HTERT RPE-1 (cell line): ENCODE measurements around the gene FGFR2.

Experiments used
- in situ Hi-C: fragments of 300-500 bp; cut with MboI; formaldehyde crosslinking; loops from 4 replicates; pipeline ENCODE4 v1.14.3; 2020; ENCODE audit warnings: low sequenced_read_pairs

FGFR2 gene

DNA sequence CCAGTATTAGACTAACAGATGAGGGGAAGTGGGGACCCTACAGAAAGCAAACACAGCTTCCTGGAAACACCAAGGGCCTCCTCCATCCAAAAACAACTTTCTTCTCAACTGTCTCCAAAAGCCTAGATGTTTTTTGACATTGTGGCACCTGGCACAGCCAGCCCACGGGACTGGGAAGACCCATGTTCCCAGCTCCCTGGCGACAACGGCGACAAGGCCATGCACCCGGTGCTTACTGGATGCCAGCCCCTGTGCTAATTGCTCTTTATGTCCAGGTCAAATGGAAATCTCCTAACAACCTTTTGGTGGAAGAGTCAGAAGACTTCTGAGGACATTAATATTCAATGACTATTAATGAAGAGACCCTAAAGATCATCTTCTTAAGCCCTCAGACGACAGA lies 7.1 kb downstream of the FGFR2 start:
- in situ Hi-C loops: no loop called here

DNA sequence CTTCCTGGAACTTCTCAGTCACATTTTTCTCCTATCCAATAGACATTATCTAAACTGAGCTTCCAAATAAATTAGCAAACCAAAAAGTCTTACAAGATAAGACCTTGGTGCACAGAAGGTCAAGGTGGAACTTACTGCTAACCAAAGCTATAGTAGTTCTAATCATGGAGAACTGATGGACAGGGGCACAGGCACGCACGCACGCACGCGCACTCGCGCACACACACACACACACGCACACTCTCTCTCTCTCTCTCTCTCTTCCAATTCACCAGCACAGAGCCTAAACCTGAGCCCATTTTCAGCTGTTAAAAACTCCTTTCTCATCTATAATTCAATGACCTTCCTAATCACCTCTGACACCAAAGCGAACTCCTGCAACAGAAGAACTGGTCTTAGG lies 7.5 kb downstream of the FGFR2 start:
- in situ Hi-C loops: no loop called here

DNA sequence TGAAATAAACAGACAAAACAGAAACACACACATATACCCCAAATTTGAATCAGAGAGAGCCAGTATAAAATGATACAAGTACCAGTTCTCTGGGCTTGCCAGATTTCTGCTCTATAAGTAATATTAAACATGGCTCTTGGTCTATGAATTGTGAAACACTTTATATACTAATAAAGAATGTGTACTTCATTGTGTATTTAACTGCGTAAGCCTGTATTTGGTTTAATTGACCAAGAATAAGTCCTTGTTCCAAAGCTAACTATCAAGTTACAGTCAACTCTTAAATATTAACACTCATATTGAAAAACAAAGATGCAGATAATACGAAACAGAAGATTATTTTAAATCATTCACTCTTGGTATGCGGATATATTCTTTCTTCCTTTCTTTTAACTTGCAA lies 8.7 kb downstream of the FGFR2 start:
- in situ Hi-C loops: no loop called here

DNA sequence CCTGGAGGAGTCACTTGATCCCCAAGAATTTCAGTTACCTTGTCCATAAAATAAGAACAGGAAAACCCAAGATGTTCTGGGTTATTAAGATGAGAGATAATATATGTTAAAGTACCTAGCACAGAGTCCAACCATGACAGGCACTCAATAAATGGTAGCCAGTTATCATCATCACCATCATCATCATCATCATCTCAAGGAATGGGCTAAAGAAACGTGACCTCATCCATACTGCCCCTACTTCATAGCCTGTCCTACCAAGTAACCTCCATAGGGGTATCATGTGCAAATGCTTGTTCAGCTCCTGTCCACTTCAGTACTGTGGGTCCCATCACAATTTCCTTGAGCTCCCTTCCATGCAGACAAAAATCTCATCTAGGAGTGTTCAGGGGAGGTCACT lies 14.4 kb downstream of the FGFR2 start:
- in situ Hi-C loops: no loop called here

DNA sequence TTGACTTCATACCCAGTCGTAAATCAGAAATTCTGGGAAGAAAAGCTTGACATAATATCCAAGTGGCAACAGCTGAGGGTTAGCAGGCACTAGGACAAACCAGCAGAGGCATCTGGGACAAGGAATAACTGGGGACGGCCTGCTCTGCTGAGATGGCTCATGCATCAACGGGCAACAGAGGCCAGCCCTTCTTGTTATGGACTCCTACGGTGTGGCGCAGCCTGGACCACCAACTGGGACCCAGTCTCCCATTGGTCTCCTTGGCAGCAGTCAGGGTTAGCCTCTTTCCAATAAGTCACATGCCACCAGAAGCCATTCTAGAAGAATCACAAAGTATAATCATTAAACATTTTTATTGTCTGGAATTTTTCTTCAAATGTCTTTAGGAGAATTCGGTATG lies 15.0 kb downstream of the FGFR2 start:
- in situ Hi-C loops: no loop called here

DNA sequence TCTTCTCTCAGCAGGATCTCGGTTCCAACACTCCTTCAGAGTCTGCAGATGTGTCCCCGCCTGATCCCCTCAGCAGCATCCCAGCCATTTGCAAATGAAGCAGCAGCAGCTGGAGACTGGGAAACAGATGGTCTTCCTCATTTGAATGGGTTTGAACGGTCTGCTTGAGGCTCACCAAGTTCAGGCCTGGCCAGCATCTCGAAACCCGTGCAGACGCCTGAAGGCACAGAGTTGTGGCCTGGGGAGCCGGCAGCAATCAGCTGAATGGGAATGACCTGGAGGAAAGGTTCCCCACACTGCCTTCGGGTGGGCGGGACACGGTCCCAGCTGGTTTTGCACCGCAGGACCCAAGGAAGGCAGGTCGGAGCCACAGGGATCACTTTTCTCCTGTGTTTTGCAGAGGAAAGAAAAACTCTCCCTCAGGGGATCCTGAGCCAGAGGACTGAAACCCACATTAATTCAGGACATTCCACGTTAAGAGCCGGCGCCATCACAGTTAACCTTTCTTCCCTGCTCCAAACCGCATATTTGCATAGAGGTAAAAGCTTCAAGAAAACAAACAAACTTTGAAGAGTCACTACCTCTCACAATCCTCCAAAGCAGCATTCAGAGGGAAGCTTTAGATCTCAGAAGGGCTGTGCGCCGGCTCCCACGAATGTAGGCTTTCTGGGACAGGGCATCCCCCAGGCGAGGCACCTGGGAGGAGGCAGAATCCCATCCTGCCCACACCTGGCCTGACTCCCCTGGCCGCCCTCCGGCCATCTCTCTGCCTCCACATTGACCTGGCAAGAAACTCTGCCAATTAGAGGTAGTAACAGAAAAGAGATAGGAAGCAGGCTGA lies 17.7 kb downstream of the FGFR2 start:
- in situ Hi-C loops: no loop called here

DNA sequence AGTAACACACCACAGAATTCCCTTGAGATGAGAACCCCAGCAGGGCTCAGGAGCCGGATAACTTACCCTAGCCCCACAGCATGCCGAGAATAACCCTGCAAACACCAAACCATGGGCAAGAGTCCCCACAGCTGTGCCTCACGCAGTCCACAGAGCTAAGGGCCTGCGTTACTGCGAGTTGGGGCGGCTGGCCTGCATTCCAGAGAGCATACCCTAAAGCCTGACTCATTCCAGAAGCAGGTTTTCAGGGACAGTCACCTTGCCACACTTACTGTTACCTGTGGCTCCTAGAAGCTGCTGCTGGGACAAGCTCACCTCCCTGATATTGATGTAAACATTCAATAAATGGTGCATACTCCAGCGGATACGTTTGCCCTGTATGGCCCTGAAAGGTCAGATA lies 18.6 kb downstream of the FGFR2 start:
- in situ Hi-C loops: no loop called here

DNA sequence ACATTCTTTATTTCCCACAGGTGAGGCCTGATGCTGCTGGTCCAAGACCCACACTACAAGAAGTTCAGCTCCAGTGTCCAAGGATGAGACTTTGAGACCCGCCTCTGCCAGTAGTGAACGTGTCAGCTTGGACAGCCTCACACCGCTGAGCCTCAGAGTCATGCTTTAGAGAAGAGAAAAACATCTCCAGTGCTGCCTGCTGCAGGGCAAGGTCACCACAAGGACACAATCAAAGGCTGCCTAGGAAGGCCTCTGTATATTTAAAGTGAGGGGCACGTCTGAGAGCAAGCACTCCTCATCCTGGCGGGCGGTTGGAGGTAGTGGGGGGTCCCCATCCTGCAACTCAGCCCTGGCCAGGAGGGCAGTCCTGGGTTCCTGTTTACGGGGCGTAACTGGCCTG lies 19.3 kb downstream of the FGFR2 start:
- in situ Hi-C loops: no loop called here

DNA sequence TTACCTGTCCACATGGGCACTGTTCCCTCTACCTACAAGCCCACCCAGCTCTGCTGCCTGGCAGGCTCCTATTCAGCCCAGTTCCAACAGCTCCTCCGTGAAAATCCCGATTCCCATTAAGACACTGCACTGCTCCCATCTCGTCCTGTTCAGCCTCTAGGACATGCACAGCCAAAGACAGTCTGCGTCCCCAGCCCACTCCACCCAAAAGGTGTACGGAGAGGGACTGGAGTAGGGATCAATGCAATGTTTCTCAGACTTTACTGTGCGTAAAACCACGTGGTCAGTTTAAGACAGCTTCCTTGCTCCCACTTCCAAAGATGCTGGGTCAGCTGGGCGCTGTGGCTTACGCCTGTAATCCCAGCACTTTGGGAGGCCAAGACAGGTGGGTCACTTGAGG lies 19.9 kb downstream of the FGFR2 start:
- in situ Hi-C loops: no loop called here

DNA sequence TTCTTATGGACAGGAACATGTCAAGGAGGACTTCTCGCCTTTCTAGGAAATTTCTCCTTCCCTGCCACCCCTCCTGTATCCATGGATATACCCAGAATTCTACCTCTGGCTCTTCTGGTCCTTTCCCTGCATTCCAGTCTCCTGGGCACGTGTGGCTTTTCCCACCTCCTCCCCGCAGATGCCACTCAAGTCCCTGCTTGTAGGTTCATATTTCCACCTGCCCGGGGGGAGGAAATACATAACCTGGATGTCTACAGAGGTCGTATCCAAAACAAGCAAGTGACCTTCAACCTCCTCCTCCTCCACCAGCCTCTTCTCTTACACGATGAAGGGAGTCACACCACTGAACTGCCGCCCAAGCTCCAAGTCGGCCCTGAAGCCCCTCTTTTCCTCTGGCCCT lies 20.7 kb downstream of the FGFR2 start:
- in situ Hi-C loops: no loop called here

DNA sequence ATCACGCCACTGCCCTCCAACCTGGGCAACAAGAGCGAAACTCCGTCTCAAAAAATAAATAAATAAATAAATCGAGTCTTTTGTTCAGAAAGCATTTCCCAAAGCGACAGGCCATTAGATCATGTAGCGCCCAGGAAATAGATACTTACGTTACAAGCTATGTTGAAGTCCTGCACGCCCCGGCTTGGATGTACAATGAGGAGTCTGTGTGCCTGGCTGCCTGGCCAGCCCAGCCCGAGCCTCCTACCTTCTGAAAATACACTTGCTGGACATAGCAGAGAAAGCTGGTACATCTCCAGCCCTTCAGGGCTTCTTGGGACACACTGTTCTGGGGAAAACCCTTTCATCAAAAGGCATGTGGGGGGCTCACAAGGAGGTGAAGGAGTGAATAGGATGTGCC lies 22.1 kb downstream of the FGFR2 start:
- in situ Hi-C loops: no loop called here

DNA sequence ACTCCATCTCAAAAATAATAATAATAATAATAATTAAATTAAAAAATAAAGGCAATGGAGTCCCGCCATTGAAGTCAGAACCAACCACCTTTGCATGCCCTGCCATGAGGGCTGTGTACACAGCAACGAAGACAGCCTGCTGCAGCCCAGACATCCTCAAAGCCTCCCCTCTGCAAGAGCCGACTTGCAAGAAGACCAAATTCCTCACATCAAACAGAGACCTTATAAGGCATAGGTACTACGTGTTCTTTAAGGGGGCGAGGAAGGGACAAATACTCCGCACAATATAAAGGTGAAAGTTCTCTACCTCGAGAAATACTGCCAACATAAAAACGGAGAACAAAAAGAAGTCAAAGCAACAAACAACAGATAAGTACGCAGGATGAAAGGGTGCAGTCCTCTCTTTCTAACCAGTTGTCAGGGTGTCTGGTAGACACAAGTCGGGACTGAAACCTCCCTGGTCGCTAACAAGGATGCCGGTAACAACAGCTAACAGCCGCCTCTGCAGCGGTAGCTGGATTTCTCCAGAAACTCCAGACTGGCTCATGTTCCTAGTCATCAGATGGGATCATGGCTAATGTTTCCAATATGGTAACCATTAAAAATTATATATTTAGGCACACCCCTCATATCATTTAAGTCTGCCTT lies 23.6 kb downstream of the FGFR2 start:
- in situ Hi-C loops: no loop called here

DNA sequence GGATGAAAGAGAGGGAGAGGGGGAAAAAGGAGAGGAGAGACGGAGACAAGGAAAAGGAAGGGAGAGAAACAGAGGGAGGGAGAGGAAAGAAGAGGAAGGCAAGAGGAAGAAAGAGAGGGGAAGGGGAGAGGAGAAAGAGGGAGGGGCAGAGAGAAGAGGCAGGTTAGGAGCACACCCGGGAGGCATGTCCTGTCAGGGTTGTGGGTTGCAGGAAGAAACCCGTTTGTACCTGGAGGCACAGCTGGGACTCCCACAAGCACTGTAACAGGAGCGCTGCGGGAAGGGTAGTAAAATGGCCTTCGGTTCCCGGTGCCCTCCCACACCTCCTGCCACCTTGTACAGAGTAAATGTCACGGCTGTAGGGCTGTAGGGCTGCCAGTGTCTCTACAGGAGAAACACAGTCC lies 24.7 kb downstream of the FGFR2 start:
- in situ Hi-C loops: no loop called here

DNA sequence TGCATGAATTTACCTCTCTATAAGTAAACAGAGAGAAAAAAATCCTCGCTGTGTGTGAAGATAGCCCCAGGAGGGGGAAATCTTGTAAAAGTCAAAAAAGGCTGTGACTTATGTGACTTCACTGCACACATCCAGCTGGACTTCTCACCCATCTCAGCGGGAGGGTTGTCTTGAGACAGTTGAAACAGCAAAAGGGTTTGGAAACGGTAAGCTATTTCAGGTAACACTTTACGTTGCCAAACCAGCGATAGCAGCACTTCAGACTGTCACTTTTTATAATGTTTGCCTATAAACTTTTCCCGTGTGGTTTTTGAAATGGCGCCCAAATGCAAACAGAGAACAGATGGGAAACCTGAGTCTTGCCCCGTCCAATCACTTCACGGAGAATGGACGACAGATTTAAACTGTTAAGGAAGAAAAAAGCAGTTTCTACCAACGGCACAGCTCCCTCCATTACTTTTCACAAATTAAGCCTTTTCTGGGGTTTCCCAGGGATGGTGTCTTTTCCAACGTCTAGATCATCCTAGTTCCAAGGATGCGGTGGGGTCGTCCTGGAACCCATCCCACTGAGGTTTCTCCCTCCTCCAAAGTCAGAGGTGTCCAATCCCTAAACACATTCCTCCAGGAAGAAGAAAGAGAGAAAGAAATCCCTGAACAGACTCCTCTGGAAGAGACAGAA lies 25.2 kb downstream of the FGFR2 start:
- in situ Hi-C loops: no loop called here

DNA sequence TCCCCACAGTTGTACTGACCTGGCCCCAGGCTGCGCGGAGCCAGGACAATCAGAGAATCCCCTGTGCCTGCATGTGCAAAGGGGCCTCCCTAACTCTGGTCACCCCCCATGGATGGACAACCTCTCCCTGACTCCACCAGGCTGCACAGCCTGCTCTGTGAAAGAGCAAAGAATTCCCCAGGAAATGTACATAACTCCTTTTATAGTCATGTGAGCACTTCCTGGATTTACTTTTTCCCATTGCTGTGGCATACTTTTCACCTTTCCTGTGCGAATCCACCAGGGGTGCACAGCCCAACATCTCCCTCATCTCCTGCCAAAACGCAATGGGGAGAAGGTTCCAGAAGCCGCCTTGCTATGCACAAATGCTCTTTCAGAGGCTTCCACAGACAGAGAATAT lies 27.9 kb downstream of the FGFR2 start:
- in situ Hi-C loops: no loop called here

DNA sequence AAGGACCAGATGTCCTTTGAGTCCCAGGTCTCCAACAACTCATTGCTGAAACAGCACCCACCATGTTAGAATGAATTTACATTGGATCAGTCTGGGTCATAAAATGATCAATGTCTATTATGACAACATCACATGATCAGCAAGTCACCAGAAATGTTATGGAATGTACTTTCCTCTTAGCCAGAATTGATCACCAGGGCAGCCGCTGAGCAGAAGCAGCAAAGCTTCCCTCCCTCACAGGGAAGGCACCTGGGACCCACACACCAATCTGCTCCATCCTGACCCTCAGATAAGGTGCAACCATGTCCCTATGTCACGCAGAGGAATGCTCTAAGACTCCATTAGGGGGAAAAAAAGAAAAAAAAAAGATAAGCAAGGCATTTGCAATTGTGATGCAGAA lies 30.0 kb downstream of the FGFR2 start:
- in situ Hi-C loops: no loop called here

DNA sequence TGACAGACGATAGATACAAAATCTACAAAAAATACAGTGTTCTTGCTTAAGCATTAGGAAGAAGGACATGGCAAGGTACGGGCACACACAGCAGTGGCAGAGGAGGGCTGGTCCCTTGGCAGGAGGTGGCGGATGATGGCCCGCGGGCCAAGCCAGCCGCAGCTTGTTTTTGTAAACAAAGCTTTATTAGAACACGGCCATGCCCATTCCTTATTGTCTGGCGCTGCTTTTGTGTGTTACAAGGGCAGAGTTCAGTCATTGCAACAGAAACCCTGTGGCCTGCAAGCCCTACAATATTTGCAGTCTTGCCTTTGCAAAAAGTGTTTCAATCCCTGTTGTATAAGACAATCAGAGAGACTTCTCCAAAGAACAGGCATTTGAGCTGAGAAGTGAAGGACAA lies 30.7 kb downstream of the FGFR2 start:
- in situ Hi-C loops: no loop called here

DNA sequence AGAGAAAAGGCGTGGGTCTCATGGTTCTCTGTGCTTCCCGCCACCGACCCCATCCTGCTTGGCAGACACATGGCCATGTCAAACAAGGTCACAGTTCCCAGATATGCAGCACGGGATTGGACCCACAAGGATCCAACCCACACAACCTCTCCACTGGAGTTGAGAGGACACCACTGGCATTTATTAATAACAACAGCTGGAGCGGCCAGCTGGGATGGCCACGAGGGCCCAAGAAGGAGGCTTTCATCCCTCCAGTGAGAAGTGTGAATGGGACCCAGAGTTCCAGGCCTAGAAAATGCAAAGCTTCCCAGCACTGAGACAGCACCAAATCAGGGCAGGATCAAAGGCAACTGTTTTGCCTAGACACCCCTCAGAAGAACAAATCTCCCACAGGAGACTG lies 31.5 kb downstream of the FGFR2 start:
- in situ Hi-C loops: no loop called here

DNA sequence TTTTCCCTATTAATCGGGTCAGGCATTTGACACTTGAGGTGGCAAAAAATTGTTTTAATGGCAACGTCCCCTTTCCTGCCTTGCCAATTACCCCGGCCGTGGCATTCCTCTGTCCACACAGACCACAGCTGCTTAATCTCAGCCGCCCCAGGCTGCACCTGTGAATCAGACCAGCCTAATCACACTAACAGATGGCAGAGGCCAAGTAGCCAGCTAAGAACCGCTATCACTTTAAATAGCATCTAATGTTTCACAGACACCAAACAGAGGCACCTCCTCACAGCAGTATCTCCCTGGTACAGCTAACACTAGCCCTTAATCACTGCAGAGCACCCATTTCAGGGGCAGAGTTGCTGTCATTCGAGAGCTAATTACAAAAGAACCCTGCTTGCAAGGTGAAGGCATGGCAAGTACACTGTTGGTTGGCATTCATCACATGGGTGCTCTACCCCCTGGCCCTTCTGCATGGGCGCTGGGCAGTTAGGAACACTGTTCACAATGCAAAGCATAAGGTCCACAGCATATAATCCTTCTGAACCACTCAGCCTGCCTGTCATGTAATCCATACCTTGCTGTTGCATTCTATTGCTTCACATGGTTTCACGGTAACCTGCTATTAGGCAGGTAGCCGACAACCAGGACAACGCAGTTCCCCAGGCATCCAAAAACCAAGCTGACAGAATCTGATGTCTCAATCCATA lies 38.8 kb downstream of the FGFR2 start:
- in situ Hi-C loops: no loop called here

DNA sequence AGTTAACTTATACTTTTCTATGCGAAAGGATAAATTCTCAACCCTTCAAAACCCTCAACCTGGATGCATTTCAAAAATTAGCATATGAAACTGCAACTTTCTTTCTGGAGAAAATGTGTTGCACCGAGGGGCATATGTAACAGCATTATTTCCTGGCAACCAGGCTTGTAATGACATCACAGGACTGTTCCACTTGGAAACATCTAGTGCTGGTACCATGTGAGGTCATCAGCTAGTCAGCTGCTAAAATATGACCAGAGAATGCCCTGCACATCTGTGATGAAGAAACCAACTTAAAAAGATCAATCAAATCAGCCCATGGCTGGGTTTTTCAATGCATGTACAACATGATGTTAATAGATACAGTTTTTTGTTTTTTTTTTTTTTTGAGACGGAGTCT lies 40.0 kb downstream of the FGFR2 start:
- in situ Hi-C loops: no loop called here

DNA sequence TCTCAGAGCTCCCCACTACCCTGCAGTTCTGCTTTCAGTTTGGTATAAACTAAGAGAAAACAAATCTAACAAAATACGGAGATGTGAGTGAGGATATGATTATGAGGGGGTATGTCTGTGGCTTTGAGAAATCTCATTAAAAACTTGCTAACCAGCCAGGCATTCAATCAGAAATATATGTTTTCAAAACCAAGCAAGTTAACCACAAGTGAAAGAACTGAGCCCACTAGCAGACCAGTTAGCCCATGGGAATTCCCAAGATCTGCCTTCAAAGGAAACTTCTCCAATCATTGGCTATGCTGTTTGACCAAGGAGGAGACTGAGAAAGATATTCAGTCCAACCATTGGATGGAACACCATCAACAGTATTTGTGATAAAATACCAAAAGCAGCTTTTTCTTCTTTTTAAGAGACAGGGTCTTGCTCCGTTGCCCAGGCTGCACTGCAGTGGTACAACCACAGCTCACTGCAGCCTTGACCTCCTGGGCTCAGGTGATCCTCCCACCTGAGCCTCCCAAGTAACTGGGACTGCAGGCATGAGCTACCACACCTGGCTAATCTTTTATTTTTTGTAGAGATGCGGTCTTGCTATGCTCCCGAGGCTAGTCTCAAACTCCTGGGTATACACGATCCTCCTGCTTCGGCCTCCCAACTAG lies 41.2 kb downstream of the FGFR2 start:
- in situ Hi-C loops: no loop called here
